GM12878 (cell line): ENCODE measurements around the gene TBKBP1.

Experiments used
- CTCF ChIP-seq, 3 experiments: IDR thresholded peaks in 2 of 3; conservative IDR thresholded peaks in 1 of 3; 2 replicates each; pipeline ENCODE4 v1.5.1; 2011; ENCODE audit warnings: low read depth in 3 of 3, low read length in 3 of 3, mild to moderate bottlenecking in 3 of 3, control low read depth in 2 of 3, moderate library complexity in 2 of 3, inconsistent platforms in 1 of 3, mixed read lengths in 1 of 3; ENCODE audit not compliant: control insufficient read depth in 2 of 3, insufficient read depth in 1 of 3; ENCODE audit errors: extremely low read depth in 1 of 3
- EP300 ChIP-seq, 2 experiments: fragments of 150-350 bp in 1 of 2; IDR thresholded peaks; 2 replicates each; pipeline ENCODE4 v1.6.1; 2011 to 2012; ENCODE audit warnings: low read depth in 2 of 2, low read length in 2 of 2, borderline replicate concordance in 1 of 2, improper control_type of control experiment in 1 of 2, inconsistent platforms in 1 of 2; ENCODE audit not compliant: control insufficient read depth in 1 of 2
- EZH2 ChIP-seq: IDR thresholded peaks from 2 replicates; pipeline ENCODE4 v1.6.1; 2012; ENCODE audit warnings: low read depth, mild to moderate bottlenecking, control low read depth, inconsistent platforms, low read length, borderline replicate concordance; ENCODE audit not compliant: control insufficient read depth
- NRF1 ChIP-seq: conservative IDR thresholded peaks from 2 replicates; pipeline ENCODE4 v1.6.1; 2011; ENCODE audit warnings: mild to moderate bottlenecking, low read depth, low read length, improper control_type of control experiment
- PAX5 ChIP-seq: IDR thresholded peaks from 2 replicates; pipeline ENCODE4 v1.6.1; 2011; ENCODE audit warnings: low read depth, low read length, borderline replicate concordance
- POLR2AphosphoS5 ChIP-seq: IDR thresholded peaks from 2 replicates; pipeline ENCODE4 v1.6.1; 2011; ENCODE audit warnings: mild to moderate bottlenecking, low read length, inconsistent platforms
- SP1 ChIP-seq: IDR thresholded peaks from one replicate; pipeline ENCODE4 v1.6.1; 2011; ENCODE audit warnings: low read depth, low read length
- SPI1 ChIP-seq: IDR thresholded peaks from 2 replicates; pipeline ENCODE4 v1.6.1; 2011; ENCODE audit warnings: low read depth, mild to moderate bottlenecking, low read length, moderate library complexity, borderline replicate concordance; ENCODE audit not compliant: insufficient read depth
- TARDBP ChIP-seq: IDR thresholded peaks from 2 replicates; pipeline ENCODE4 v1.6.1; 2016; ENCODE audit warnings: borderline replicate concordance
- ZBTB33 ChIP-seq: fragments of 450-650 bp; IDR thresholded peaks from 2 replicates; pipeline ENCODE4 v1.6.1; 2017; ENCODE audit warnings: mild to moderate bottlenecking

GRCh38 chr17:47692895-47693730 is 848 bp upstream of the TBKBP1 start:
- TF ChIP-seq SP1 (no peak), EZH2 (no peak), NRF1 (no peak), SPI1 (0 out of 2 replicates have a peak, but pooled peaks have one; percentile 17), PAX5 (no peak), POLR2AphosphoS5 (no peak), CTCF (IDR thresholded peaks at IDR 0.05 in 2 of 3, conservative IDR thresholded peaks at IDR 0.05 in 1 of 3; ENCODE audit: control insufficient read depth in 2 of 3, extremely low read depth in 1 of 3, insufficient read depth in 1 of 3, low read depth in 3 of 3, low read length in 3 of 3) (no peak), ZBTB33 (no peak), TARDBP (no peak), EP300 (IDR thresholded peaks at IDR 0.05; ENCODE audit: borderline replicate concordance in 1 of 2, control insufficient read depth in 1 of 2, low read depth in 2 of 2, low read length in 2 of 2) (no peak)
